ENCODE data around the gene TEAD2. TPM values are rescaled to one million over a fixed set of nuclear protein-coding genes. Genes with fewer than 3 reads are reported as not detected.

TEAD2 gene
- total and polyA plus RNA-seq, 2 of the 13 experiments (the other 11 are each of a cell fraction or from before 2014, with no cell fraction given) = 10.8 to 12.5 TPM

- WGBS (ENCODE audit: low lambda C conversion rate) = 40% methylated on average over 5 of the region's 5 CpGs
Observed at GRCh38 chr19:49393881-49394280, 31.7 kb upstream of the TEAD2 start.

More at GRCh38 chr19:49393881-49394280, 31.7 kb upstream of the TEAD2 start:
- TF ChIP-seq E2F5 (CRISPR knock-in tag; conservative IDR thresholded peaks at IDR 0.05) (no peak), ZNF619 (CRISPR knock-in tag; IDR thresholded peaks at IDR 0.05) (no peak), BCL6 (CRISPR knock-in tag; IDR thresholded peaks at IDR 0.05) (no peak), ZNF639 (CRISPR knock-in tag; conservative IDR thresholded peaks at IDR 0.05) (no peak), ATF7 (IDR thresholded peaks at IDR 0.05) (no peak), ATF7 (CRISPR knock-in tag; IDR thresholded peaks at IDR 0.05) (no peak), ZNF780A (CRISPR knock-in tag; IDR thresholded peaks at IDR 0.05) (no peak), RARA (CRISPR knock-in tag; IDR thresholded peaks at IDR 0.05) (no peak), KLF13 (CRISPR knock-in tag; IDR thresholded peaks at IDR 0.05) (no peak)
- Histone ChIP-seq H3K4me3 (replicated peaks in 1 of 3; ENCODE audit: insufficient read depth in 1 of 3, low read depth in 2 of 3, low read length in 3 of 3) (no peak overlapping the region), H3K4me2 (ENCODE audit: low read depth, low read length) (no peak overlapping the region), H3K27me3 (ENCODE audit: control insufficient read depth in 1 of 2, insufficient read depth in 2 of 2, low read length in 2 of 2) (peaks cover 7 to 53% of the 10 kb centered on the region in 2 experiments), H3K79me2 (ENCODE audit: insufficient read depth, low read length) (no peaks in the 10 kb centered on the region), H2AFZ (ENCODE audit: low read length) (no peak overlapping the region), H3K36me3 (replicated peaks in 1 of 2; ENCODE audit: control insufficient read depth in 1 of 2, insufficient read depth in 2 of 2, low read length in 2 of 2) (no peaks in the 10 kb centered on the region), H3K27ac (ENCODE audit: extremely low read length, insufficient read depth, low read length) (no peak overlapping the region), H3K4me1 (ENCODE audit: insufficient read depth, low read length) (0 out of 2 replicates have a peak, but pooled peaks cover 2% of the 10 kb centered on the region), H4K20me1 (ENCODE audit: insufficient read depth, low read length) (no peaks in the 10 kb centered on the region), H3K9me3 (ENCODE audit: low read length) (no peaks in the 10 kb centered on the region), H3K9ac (ENCODE audit: insufficient read depth, low read depth, low read length) (no peak overlapping the region)
- BruUV-seq (replicated peaks) = no TSS peak
- in situ Hi-C loops (cut with HindIII; ENCODE audit: extremely low pct_ligation_motif_present, low pct_unique_long_range_greater_than_20kb) = loop anchor here (5.0 kb wide), 1 partner anchor 33 kb away; the partner anchor contains the start of gene GFY
- intact Hi-C loops (cut with micrococcal nuclease; ENCODE audit: unreplicated experiment) = loop anchor here (5.0 kb wide), 1 partner anchor 33 kb away; the partner anchor contains the start of gene GFY
- ChIA-PET CTCF (ENCODE audit: low intra/inter-chr PET ratio, low total read pairs) (interaction anchor here (3.3 kb wide), 1 partner anchor 49 kb away, joined by 45 read pairs; no protein-coding TSS in a partner anchor), POLR2A (no interaction called here)
- no peak for DNase-seq (ENCODE audit: low spot score)
- ATAC-seq = no peak
- no peak for FAIRE-seq

All from HepG2 (cell line).